Sigmoid colon (tissue), 7 donors: Measurements from ENCODE around the gene ARFGAP1. TPM values are rescaled to one million over a fixed set of nuclear protein-coding genes. Genes with fewer than 3 reads are reported as not detected.
A peak's percentile ranks its signal among the peaks of the same experiment; 100 is the strongest.

Experiments used
- DNase-seq: peaks from one replicate; pipeline ENCODE4 v3.0.0-alpha.2; 2019
- H3K27ac ChIP-seq, 4 donors: fragments of 200-600 bp; sonication (generic); one replicate each; pipeline ENCODE4 v1.5.1; 2016 to 2019; ENCODE audit warnings: mild to moderate bottlenecking in 1 of 4
- H3K27me3 ChIP-seq, 3 donors: fragments of 200-600 bp; sonication (generic); one replicate each; pipeline ENCODE4 v1.5.1; 2019; ENCODE audit warnings: mild to moderate bottlenecking in 1 of 3
- H3K36me3 ChIP-seq, 4 donors: fragments of 200-600 bp; sonication (generic); one replicate each; pipeline ENCODE4 v1.5.1; 2016 to 2019
- H3K4me1 ChIP-seq, 4 donors: fragments of 200-600 bp; sonication (generic); one replicate each; pipeline ENCODE4 v1.5.1; 2017 to 2019
- H3K4me3 ChIP-seq, 4 donors: fragments of 200-600 bp; sonication (generic); one replicate each; pipeline ENCODE4 v1.5.1; 2017 to 2019; ENCODE audit warnings: mild to moderate bottlenecking in 2 of 4, moderate library complexity in 1 of 4
- H3K9me3 ChIP-seq, 4 donors: fragments of 200-600 bp in 3 of 4; sonication (generic) in 3 of 4; one replicate each; pipeline versions ENCODE4 v1.5.1 to v1.6.1; 2013 to 2019
- CTCF ChIP-seq, 4 experiments: fragments of 450-650 bp in 3 of 4; fragments of 200-600 bp in 1 of 4; IDR thresholded peaks; one replicate each; pipeline ENCODE4 v1.5.1; 2016 to 2019; ENCODE audit warnings: antibody characterized with exemption in 4 of 4, mild to moderate bottlenecking in 3 of 4, moderate library complexity in 2 of 4
- EP300 ChIP-seq, 4 donors: sonication (generic); formaldehyde crosslinking; IDR thresholded peaks; one replicate each; pipeline ENCODE4 v1.6.1; 2017; ENCODE audit warnings: antibody characterized with exemption in 4 of 4
- POLR2A ChIP-seq, 2 donors: fragments of 450-650 bp; IDR thresholded peaks; one replicate each; pipeline ENCODE4 v1.6.1; 2016; ENCODE audit warnings: antibody characterized with exemption in 2 of 2, mild to moderate bottlenecking in 2 of 2, moderate library complexity in 2 of 2
- POLR2AphosphoS5 ChIP-seq, 4 donors: sonication (generic); formaldehyde crosslinking; IDR thresholded peaks; one replicate each; pipeline ENCODE4 v1.6.1; 2017; ENCODE audit warnings: antibody characterized with exemption in 4 of 4
- WGBS, 2 donors: extraction: QIAGEN DNeasy Blood & Tissue Kit; methylation state at CpG; one replicate each; pipeline ENCODE4 v1.1.7; 2013; 5-methylcytosine and 5-hydroxymethylcytosine counted together
- intact Hi-C: fragments of 100-400 bp; cut with DNase I; formaldehyde crosslinking; loops from one replicate; pipeline ENCODE4 v1.15.1; 2023
- polyA plus RNA-seq, 3 donors: library from polyadenylated mRNA; stranded (reverse); fragments of 200-250 nt; gene quantifications; one replicate each; pipeline ENCODE4 v1.2.3, GENCODE V29; 2013
- total RNA-seq, 4 donors: library from RNA; depleted of rRNA; stranded (reverse); fragments of >200 nt; gene quantifications; one replicate each; pipeline ENCODE4 v1.1.0, GENCODE V29; 2016
- donor health status: healthy with polysubstance abuse.
- donor health status: Bipolar disorder and iron deficiency.
- donor health status: healthy.

Gene ARFGAP1
- total and polyA plus RNA-seq, 7 donors: 19.8 to 109 (median 31.8) TPM

DNA sequence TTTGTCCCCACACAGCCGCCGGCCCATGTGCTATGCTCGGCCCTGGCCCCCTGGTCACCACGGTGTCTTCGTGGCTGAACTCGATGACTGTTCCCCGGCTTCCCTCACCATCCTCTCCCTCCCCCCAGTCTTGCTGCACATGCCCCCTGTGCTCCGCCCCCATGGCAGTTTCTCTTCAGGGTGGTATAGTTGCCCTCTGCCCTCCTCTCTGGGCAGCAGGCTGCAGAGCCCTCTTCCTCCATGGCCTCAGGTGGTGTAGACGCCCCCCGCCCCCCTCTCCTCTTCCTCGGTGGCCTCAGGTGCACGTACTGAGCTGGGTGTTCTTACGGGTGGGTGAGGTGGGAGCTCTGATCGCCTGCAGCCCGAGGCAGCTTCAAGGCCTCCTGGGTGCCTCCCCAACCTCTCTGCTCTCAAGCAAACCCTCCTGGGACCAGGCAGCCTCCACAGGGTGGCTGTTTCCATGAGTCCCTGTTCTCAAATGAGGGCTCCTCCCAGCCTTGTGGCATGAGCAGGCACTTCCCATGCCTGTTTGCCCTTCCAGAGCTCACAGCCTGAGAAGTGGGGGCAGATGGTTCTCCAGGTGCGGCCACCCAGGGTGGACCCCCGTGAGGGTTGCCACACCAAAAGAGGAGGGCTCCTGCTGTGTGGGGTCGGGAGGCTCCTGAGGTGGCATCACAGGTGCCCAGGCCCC, 45.1 kb downstream of the ARFGAP1 start:
- Histone ChIP-seq H3K4me1 (peaks cover 0 to 7% (median 0%) of the 10 kb centered on the region in 4 donors), H3K4me3 (no peak overlapping the region), H3K27ac (no peak overlapping the region), H3K27me3 (peaks cover 0 to 32% (median 3%) of the 10 kb centered on the region in 3 donors), H3K9me3 (no peaks in the 10 kb centered on the region), H3K36me3 (no peaks in the 10 kb centered on the region)
- intact Hi-C loops: no loop called here
- 75 to 82% methylated on average over 18 of the region's 18 CpGs for WGBS, 2 donors
- TF ChIP-seq EP300 (IDR thresholded peaks at IDR 0.05) (no peak), CTCF (IDR thresholded peaks at IDR 0.05) (no peak)
- peak; percentile 57 for DNase-seq

DNA sequence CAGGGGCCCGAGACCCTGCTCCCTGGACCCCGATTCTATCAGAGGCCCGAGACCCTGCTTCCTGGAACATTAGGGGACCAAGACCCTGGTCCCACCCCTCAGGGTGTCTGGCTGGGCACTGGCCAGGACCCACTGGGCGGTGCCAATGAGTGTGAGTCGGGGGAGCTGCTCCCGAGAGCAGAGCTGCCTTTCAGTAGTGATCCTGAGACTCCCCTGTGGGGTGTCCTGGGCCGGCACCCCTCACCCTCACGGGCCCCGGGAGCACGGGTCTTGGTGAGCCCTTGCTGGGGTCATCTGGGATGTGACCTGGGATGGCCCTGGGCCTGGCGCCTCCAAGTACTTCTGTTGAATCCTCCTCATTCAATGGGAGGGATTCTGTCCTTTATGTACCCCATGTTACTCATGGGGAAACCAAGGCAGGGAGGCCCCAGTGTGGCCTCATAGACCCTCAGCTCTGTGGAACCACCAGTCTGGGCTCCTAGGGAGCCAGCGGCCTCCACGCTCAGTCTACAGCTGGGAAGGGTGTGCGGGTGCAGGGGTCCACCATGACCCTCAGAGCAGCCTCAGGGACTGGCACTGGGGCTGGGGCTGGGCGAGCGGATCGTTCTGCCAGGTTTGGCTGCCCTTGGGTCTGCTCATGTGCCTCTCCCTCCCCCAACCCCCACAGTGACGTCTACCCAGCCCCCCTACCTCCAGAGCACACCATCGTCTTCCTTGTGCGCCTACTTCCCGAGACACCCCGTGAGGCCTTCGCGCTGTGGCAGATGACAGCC, 46.0 kb downstream of the ARFGAP1 start:
- H3K36me3 ChIP-seq: no peaks in the 10 kb centered on the region
- no peak for TF ChIP-seq POLR2AphosphoS5 (IDR thresholded peaks at IDR 0.05)
- TF ChIP-seq POLR2A (IDR thresholded peaks at IDR 0.05): no peak
- TF ChIP-seq CTCF (IDR thresholded peaks at IDR 0.05): no peak
- TF ChIP-seq EP300 (IDR thresholded peaks at IDR 0.05): no peak
- no peak overlapping the region for H3K27ac ChIP-seq
- H3K4me1 ChIP-seq: peaks cover 0 to 7% (median 0%) of the 10 kb centered on the region in 4 donors
- intact Hi-C loops: no loop called here
- H3K9me3 ChIP-seq: no peaks in the 10 kb centered on the region
- WGBS, 2 donors: 82 to 88% methylated on average over 24 of the region's 24 CpGs
- H3K27me3 ChIP-seq: peaks cover 0 to 32% (median 3%) of the 10 kb centered on the region in 3 donors
- no peak overlapping the region for H3K4me3 ChIP-seq
- peak; percentile 40 for DNase-seq

DNA sequence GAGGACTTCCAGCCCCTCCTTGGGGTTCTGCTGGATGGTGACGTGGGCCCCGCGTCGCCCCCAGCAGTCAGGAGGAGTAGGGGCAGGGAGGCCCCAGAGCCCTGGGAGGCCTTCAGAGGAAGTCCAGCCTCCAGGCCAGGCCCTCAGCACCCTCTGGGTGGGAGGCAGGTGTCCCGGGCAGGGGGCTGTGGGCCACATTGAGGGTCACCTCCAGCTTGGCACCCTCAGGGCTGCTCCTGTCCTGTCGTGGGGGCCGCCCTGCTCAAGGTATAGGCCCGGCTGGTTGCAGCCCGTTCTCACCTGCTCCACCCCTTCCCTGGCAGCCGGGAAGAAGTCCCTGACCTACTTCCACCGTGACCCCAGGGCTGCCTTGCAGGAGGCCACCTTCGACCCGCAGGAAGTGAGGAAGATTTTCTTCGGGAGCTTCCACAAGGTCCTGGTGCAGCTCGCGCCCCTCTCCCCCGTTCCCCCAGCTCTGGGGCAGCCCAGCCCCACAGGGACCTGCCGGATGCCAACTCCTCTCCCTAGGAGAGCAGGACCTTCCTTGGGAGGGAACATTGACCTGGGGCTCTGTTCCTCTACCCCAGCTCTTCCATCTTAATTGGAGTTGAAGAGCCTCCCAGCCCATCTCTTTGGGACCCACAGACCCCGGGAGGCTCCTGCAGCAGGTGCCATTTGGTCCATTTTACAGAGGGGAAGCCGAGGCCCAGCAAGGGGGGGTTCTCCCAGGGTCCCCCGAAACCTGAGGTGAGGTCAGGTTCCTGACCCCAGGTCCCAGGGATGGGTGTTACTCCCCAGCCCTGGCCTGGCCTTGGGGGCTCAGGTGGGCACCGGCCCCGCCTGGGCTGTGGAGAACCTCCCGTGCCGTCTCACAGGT, 46.8 kb downstream of the ARFGAP1 start:
- Histone ChIP-seq H3K36me3 (no peaks in the 10 kb centered on the region), H3K4me1 (peaks cover 0 to 7% (median 0%) of the 10 kb centered on the region in 4 donors), H3K4me3 (no peak overlapping the region), H3K27ac (no peak overlapping the region), H3K9me3 (no peaks in the 10 kb centered on the region), H3K27me3 (peaks cover 0 to 33% (median 3%) of the 10 kb centered on the region in 3 donors)
- peak; percentile 63 for DNase-seq
- 69 to 80% methylated on average over 25 of the region's 25 CpGs for WGBS, 2 donors
- intact Hi-C loops: no loop called here
- no peak for TF ChIP-seq EP300 (IDR thresholded peaks at IDR 0.05)
- TF ChIP-seq POLR2A (IDR thresholded peaks at IDR 0.05): no peak
- TF ChIP-seq CTCF (IDR thresholded peaks at IDR 0.05): no peak
- no peak for TF ChIP-seq POLR2AphosphoS5 (IDR thresholded peaks at IDR 0.05)

DNA sequence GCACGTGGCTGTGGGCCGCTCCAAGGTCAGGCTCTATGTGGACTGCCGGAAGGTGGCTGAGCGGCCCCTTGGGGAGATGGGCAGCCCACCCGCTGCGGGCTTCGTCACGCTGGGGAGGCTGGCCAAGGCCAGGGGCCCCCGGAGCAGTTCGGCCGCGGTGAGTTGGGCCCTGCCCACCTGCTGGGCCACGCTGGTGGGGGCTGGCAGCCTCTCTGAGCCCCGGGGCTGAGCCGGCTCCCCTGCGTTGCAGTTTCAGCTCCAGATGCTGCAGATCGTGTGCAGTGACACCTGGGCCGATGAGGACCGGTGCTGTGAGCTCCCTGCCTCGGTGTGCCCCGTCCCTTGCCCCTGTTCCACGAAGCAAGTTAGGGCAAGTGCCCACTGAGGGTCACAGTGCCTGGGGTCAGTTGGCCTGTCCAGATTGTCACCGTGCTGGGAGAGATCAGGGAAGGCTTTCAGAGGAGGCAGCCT, 47.5 kb downstream of the ARFGAP1 start:
- 79 to 86% methylated on average over 23 of the region's 23 CpGs for WGBS, 2 donors
- TF ChIP-seq POLR2AphosphoS5 (IDR thresholded peaks at IDR 0.05) (no peak), EP300 (IDR thresholded peaks at IDR 0.05) (no peak), POLR2A (IDR thresholded peaks at IDR 0.05) (no peak), CTCF (IDR thresholded peaks at IDR 0.05) (no peak)
- peak; percentile 46 for DNase-seq
- H3K4me3 ChIP-seq: no peak overlapping the region
- peaks cover 0 to 40% (median 3%) of the 10 kb centered on the region in 3 donors for H3K27me3 ChIP-seq
- intact Hi-C loops: no loop called here
- no peaks in the 10 kb centered on the region for H3K36me3 ChIP-seq
- no peaks in the 10 kb centered on the region for H3K9me3 ChIP-seq
- H3K4me1 ChIP-seq: peaks cover 0 to 7% (median 0%) of the 10 kb centered on the region in 4 donors
- no peak overlapping the region for H3K27ac ChIP-seq
